Measurements from ENCODE around the gene ABCA3.

ABCA3 gene

DNA sequence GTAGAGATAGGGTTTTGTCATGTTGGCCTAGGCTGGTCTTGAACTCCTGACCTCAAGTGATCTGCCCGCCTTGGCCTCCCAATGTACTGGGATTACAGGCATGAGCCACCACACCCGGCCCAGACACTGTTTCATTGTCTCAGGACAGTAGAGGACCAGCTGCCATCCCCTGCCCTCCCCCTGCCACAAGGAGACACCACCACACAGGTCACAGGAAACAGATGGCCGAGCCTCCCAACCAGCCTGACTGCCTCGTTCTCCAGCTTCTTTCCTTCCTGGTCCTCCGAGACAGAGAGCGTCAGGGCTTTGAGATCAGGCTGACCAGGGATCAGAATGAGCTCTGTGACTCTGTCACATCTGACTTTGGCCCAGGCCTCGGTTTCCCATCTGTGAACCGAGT lies 51.8 kb downstream of the ABCA3 start:
- no peaks in the 10 kb centered on the region for H3K4me1 Mint-ChIP-seq
- no peak overlapping the region for H3K4me3 Mint-ChIP-seq
- H3K9me3 Mint-ChIP-seq, result no peaks in the 10 kb centered on the region
- TF ChIP-seq, protein P1, sequence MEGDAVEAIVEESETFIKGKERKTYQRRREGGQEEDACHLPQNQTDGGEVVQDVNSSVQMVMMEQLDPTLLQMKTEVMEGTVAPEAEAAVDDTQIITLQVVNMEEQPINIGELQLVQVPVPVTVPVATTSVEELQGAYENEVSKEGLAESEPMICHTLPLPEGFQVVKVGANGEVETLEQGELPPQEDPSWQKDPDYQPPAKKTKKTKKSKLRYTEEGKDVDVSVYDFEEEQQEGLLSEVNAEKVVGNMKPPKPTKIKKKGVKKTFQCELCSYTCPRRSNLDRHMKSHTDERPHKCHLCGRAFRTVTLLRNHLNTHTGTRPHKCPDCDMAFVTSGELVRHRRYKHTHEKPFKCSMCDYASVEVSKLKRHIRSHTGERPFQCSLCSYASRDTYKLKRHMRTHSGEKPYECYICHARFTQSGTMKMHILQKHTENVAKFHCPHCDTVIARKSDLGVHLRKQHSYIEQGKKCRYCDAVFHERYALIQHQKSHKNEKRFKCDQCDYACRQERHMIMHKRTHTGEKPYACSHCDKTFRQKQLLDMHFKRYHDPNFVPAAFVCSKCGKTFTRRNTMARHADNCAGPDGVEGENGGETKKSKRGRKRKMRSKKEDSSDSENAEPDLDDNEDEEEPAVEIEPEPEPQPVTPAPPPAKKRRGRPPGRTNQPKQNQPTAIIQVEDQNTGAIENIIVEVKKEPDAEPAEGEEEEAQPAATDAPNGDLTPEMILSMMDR (IDR thresholded peaks at IDR 0.05; ENCODE audit: unreplicated experiment in 3 of 3), result no peak
- H3K27me3 Mint-ChIP-seq (ENCODE audit: low read depth), result peaks cover 4% of the 10 kb centered on the region
- no peak overlapping the region for H3K27ac Mint-ChIP-seq
- no peaks in the 10 kb centered on the region for H3K36me3 Mint-ChIP-seq (ENCODE audit: low read depth)

DNA sequence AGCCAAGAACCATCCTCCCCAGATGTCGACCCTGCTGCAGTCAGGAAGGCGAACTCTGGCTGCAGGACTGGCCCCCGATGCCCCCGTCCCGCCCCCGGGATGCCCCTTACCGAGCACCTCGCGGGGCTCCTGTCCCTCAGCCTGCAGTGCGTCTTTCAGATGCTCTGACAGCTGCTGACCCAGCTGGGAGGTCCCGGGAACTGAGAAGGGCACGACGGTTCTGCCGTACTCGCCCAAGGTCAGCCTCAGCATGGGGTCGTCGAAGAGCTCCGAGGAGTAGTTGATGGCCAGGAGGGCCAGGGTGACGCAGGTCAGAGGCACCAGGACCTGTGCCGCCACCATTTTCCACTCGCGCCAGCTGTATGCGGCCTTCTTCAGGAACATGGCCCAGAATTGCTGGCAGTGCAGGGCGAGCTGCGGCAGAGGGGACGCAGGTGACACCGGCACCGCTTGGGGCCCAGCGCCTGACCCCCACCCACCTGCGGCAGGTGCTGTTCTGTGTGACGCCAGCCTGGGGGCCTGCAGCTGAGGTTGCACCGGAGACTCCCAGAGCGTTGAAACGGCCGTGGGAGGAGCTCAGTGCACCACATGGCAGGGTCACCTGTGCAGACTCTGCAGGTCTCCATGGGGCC lies 52.5 kb downstream of the ABCA3 start:
- Mint-ChIP-seq H3K36me3 (ENCODE audit: low read depth) (no peaks in the 10 kb centered on the region), H3K4me1 (no peaks in the 10 kb centered on the region), H3K27me3 (ENCODE audit: low read depth) (peaks cover 4% of the 10 kb centered on the region), H3K27ac (no peak overlapping the region), H3K4me3 (no peak overlapping the region), H3K9me3 (no peaks in the 10 kb centered on the region)
- TF ChIP-seq, protein P1 (IDR thresholded peaks at IDR 0.05; ENCODE audit: unreplicated experiment in 3 of 3), result no peak

DNA sequence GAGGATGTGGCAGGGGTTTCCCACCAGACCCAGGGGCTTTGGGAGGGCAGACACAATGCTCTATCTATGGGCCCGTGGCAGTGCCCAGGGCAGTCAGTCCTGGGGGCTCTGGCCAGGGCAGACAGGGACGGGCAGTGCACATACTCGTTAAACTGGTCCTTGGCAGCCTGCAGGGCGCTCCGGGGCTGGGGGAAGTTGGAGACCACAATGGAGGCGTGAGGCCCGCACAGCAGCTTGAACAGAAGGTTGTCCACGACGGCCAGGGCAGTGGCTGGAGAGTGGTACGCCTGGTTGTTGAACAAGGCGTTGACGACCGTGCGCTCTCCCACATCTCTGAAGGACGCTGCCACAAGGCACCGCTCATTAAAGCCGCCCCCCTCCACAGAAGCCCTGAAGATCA lies 54.0 kb downstream of the ABCA3 start:
- H3K4me3 Mint-ChIP-seq, result no peak overlapping the region

DNA sequence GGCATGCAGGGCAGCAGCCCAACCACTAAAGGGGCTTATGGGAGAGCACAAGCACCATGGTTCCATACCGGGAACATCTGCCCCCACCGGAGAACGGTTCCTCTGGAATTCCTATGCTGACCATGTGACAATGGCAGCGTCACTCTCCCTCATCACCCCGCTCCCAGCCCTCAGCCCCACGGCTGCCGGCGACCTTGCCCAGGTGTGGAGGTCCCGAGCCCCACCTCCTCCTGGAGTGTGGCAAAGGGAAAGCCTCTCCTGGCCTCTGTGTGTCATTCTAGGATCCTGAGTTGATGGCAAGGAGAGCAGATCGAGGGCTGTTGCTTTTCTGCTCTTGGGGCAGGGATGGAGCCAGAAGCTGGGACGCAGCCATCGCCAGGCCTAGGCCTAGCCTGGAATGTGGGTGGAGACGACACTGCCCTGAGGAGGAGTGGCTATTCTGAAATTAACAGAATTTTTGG lies 54.8 kb downstream of the ABCA3 start:
- H3K36me3 Mint-ChIP-seq (ENCODE audit: low read depth), result no peaks in the 10 kb centered on the region
- H3K9me3 Mint-ChIP-seq, result no peaks in the 10 kb centered on the region
- TF ChIP-seq, protein P1 (IDR thresholded peaks at IDR 0.05; ENCODE audit: unreplicated experiment in 3 of 3), result no peak
- no peak overlapping the region for H3K4me3 Mint-ChIP-seq
- H3K4me1 Mint-ChIP-seq, result no peaks in the 10 kb centered on the region
- peaks cover 6% of the 10 kb centered on the region for H3K27me3 Mint-ChIP-seq (ENCODE audit: low read depth)
- H3K27ac Mint-ChIP-seq, result no peak overlapping the region

More for the DNA sequence above, 54.0 kb downstream of the ABCA3 start:
- TF ChIP-seq, protein P1 (IDR thresholded peaks at IDR 0.05; ENCODE audit: unreplicated experiment in 3 of 3), result no peak
- H3K27ac Mint-ChIP-seq, result no peak overlapping the region
- H3K36me3 Mint-ChIP-seq (ENCODE audit: low read depth), result no peaks in the 10 kb centered on the region
- peaks cover 4% of the 10 kb centered on the region for H3K27me3 Mint-ChIP-seq (ENCODE audit: low read depth)
- H3K9me3 Mint-ChIP-seq, result no peaks in the 10 kb centered on the region
- no peaks in the 10 kb centered on the region for H3K4me1 Mint-ChIP-seq

DNA sequence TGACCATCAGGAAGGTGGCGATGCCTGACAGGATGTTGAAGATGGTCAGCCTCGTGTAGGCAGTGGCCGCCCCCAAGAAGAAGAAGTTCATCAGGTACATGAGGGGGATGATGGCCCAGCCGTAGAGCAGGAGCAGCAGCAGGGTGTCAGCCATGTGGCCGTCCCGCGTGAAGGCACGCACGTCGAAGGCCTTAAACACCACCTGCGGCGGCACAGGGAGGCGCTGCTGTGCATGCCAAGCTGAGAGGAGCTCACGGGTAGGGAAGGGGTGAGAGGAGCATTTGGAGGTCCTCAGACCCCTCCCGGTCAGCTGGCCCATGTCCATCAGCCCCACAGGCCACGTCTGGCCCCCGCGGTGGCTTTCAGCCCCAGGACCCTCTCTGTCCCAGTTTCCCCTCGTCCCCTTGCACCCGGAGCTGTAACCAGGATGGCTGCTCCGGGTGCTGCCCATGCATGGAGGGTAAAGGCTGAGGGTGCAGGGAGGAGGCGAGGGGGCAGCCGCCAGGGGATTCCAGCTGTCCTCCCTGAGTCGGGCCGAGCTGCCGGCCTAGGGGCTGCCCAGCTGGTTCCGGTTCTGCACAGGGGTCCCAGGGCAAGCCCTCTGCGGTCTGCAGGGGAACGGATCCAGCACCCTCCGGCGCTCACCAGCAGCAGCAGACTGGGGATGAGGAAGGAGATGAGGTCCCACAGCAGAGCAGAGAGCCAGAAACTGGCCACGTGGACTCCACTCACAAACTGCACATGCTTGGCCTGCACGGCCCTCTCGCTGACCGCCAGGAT lies 55.5 kb downstream of the ABCA3 start:
- Mint-ChIP-seq H3K9me3 (no peaks in the 10 kb centered on the region), H3K27ac (no peak overlapping the region), H3K4me1 (peaks cover 4% of the 10 kb centered on the region), H3K36me3 (ENCODE audit: low read depth) (no peaks in the 10 kb centered on the region), H3K27me3 (ENCODE audit: low read depth) (peaks cover 7% of the 10 kb centered on the region), H3K4me3 (no peak overlapping the region)
- TF ChIP-seq, protein P1 (IDR thresholded peaks at IDR 0.05; ENCODE audit: unreplicated experiment in 3 of 3), result no peak
